Heart left ventricle (tissue), 16 donors: ENCODE results near the gene USP48. TPM values are rescaled to one million over a fixed set of nuclear protein-coding genes. Genes with fewer than 3 reads are reported as not detected.

Experiments
- ATAC-seq, 4 donors: fragments of 200-7000 bp; cut with Tn5 transposase; one replicate each; pipeline ENCODE4 v1.9.1; 2020 to 2022; ENCODE audit warnings: moderate library complexity in 4 of 4, mild to moderate bottlenecking in 3 of 4, moderate number of reproducible peaks in 1 of 4
- DNase-seq, 5 donors: peaks; one replicate each; pipeline ENCODE4 v3.0.0-alpha.2; 2020
- H3K27ac ChIP-seq, 12 donors: fragments of 200-600 bp; sonication (generic) in 4 of 12; one replicate each; pipeline versions ENCODE4 v1.5.0 to v1.8.0; 2016 to 2022; ENCODE audit warnings: mild to moderate bottlenecking in 2 of 12
- H3K27me3 ChIP-seq, 9 donors: fragments of 200-600 bp; sonication (generic) in 2 of 9; one replicate each; pipeline versions ENCODE4 v1.5.1 to v1.8.0; 2016 to 2022; ENCODE audit warnings: mild to moderate bottlenecking in 3 of 9
- H3K36me3 ChIP-seq, 9 donors: fragments of 200-600 bp; sonication (generic) in 2 of 9; one replicate each; pipeline versions ENCODE4 v1.5.0 to v1.8.0; 2018 to 2022; ENCODE audit warnings: mild to moderate bottlenecking in 2 of 9
- H3K4me1 ChIP-seq, 12 donors: fragments of 200-600 bp; sonication (generic) in 4 of 12; one replicate each; pipeline versions ENCODE4 v1.5.0 to v1.8.0; 2016 to 2022; ENCODE audit warnings: mild to moderate bottlenecking in 3 of 12
- H3K4me3 ChIP-seq, 12 donors: fragments of 200-600 bp; sonication (generic) in 4 of 12; one replicate each; pipeline versions ENCODE4 v1.5.0 to v1.8.0; 2017 to 2022; ENCODE audit warnings: mild to moderate bottlenecking in 9 of 12, moderate library complexity in 4 of 12
- H3K9me3 ChIP-seq, 12 donors: fragments of 200-600 bp; sonication (generic) in 4 of 12; one replicate each; pipeline versions ENCODE4 v1.5.0 to v1.8.0; 2016 to 2022; ENCODE audit warnings: mild to moderate bottlenecking in 1 of 12
- CTCF ChIP-seq, 12 donors: fragments of 200-600 bp; sonication (generic) in 4 of 12; IDR thresholded peaks; one replicate each; pipeline versions ENCODE4 v1.5.0 to v1.8.0; 2018 to 2022; ENCODE audit warnings: antibody characterized with exemption in 12 of 12, mild to moderate bottlenecking in 5 of 12
- POLR2A ChIP-seq, 2 donors: fragments of 450-650 bp; IDR thresholded peaks; one replicate each; pipeline ENCODE4 v1.6.1; 2017; ENCODE audit warnings: antibody characterized with exemption in 2 of 2, mild to moderate bottlenecking in 2 of 2, moderate library complexity in 2 of 2
- WGBS, 4 donors: extraction: QIAGEN DNeasy Blood & Tissue Kit in 2 of 4; methylation state at CpG; one replicate each; pipeline versions ENCODE4 v1.1.5 to v1.1.7; 2013 to 2018; 5-methylcytosine and 5-hydroxymethylcytosine counted together
- intact Hi-C, 10 donors: fragments of 100-400 bp; cut with DNase I; formaldehyde crosslinking; loops; one replicate each; pipeline versions ENCODE4 v1.11.1 to v1.14.2; 2022
- polyA plus RNA-seq, 2 donors: library from polyadenylated mRNA; stranded (reverse); fragments of 200-250 nt; gene quantifications; one replicate each; pipeline ENCODE4 v1.2.3, GENCODE V29; 2013
- total RNA-seq, 9 donors: library from RNA; depleted of rRNA in 2 of 9; stranded (reverse); fragments of >200 nt in 2 of 9; fragmentation: NEBNext Ultra II Directional in 3 of 9; extraction: Animal tissue kit (Norgen Biotek cat#: 25700) in 3 of 9; gene quantifications; one replicate each; pipeline versions ENCODE4 v1.1.0 to v1.2.4, GENCODE V29; 2016 to 2023
- donor health status: ischemic (EF 13 %, LVEDD 7.1; RV severe dilation, severe dysfunction).
- donor health status: healthy with polysubstance abuse.
- donor health status: DM: no; HTN: yes; CAD: no.
- donor health status: DM: no; HTN: no; CAD: no.
- donor health status: ischemic (EF 25% LVEDD 6.9; RV normal size, moderate dysfunction).
- donor health status: ischemic (EF 25% LVEDD 5.7; RV mildly dilated, moderate dysfunction).
- donor health status: healthy.
- donor health status: DM: yes; HTN: yes; CAD: no.
- donor health status: ischemic (EF 35%, LVEDD 5.7; RV mildly dilated, moderate dysfunction).
- donor health status: nonischemic (EF 11% LVEDD 7.7; RV severe dilation, severe dysfunction).
- donor health status: DM: yes; HTN: yes; CAD: no.
- donor health status: PGD.
- donor health status: ischemic (EF 29% LVEDD 5.4; RV normal size, mild dysfunction).
- donor health status: nonischemic (EF 23%, LVEDD 6.1; RV moderate dilation, normal function).

USP48 gene
- total and polyA plus RNA-seq, 11 donors = 17.3 to 45.5 (median 38.8) TPM

- no peak for ATAC-seq
- Histone ChIP-seq H3K27ac (no peak overlapping the region), H3K27me3 (no peaks in the 10 kb centered on the region), H3K4me1 (peaks cover 4 to 55% (median 31%) of the 10 kb centered on the region in 12 donors), H3K36me3 (peaks cover 0 to 2% (median 0%) of the 10 kb centered on the region in 9 donors), H3K9me3 (no peaks in the 10 kb centered on the region), H3K4me3 (no peak overlapping the region)
- no peak for TF ChIP-seq POLR2A (IDR thresholded peaks at IDR 0.05)
- no peak for TF ChIP-seq CTCF (IDR thresholded peaks at IDR 0.05)
- intact Hi-C loops = no loop called here
- 91 to 95% (median 93%) methylated on average over 8 of the region's 8 CpGs for WGBS, 4 donors
- DNase-seq = no peak
Observed at GRCh38 chr1:21762022-21762404, 20.9 kb downstream of the USP48 start.

GRCh38 chr1:21761052-21761451, 21.9 kb downstream of the USP48 start:
- H3K4me1 ChIP-seq = peaks cover 4 to 45% (median 27%) of the 10 kb centered on the region in 12 donors
- H3K4me3 ChIP-seq = no peak overlapping the region
- no peak overlapping the region for H3K27ac ChIP-seq
- intact Hi-C loops = no loop called here
- no peaks in the 10 kb centered on the region for H3K9me3 ChIP-seq
- peaks cover 0 to 11% (median 6%) of the 10 kb centered on the region in 9 donors for H3K36me3 ChIP-seq
- TF ChIP-seq POLR2A (IDR thresholded peaks at IDR 0.05) (no peak), CTCF (IDR thresholded peaks at IDR 0.05) (no peak)
- ATAC-seq (no peak), DNase-seq (no peak)
- no peaks in the 10 kb centered on the region for H3K27me3 ChIP-seq
- WGBS, 4 donors = 61 to 70% (median 63%) methylated on average over 3 of the region's 3 CpGs

- no peak overlapping the region for H3K27ac ChIP-seq
- H3K4me3 ChIP-seq = no peak overlapping the region
- H3K9me3 ChIP-seq = no peaks in the 10 kb centered on the region
- DNase-seq = no peak
- H3K27me3 ChIP-seq = no peaks in the 10 kb centered on the region
- 70 to 89% (median 80%) methylated on average over 2 of the region's 2 CpGs for WGBS, 4 donors
- intact Hi-C loops = no loop called here
- peaks cover 0 to 24% (median 19%) of the 10 kb centered on the region in 9 donors for H3K36me3 ChIP-seq
- H3K4me1 ChIP-seq = peaks cover 4 to 34% (median 17%) of the 10 kb centered on the region in 12 donors
- TF ChIP-seq POLR2A (IDR thresholded peaks at IDR 0.05) = no peak
- TF ChIP-seq CTCF (IDR thresholded peaks at IDR 0.05) = no peak
- ATAC-seq = no peak
Observed at GRCh38 chr1:21759818-21760217, 23.1 kb downstream of the USP48 start.

- DNase-seq = no peak
- H3K9me3 ChIP-seq = no peaks in the 10 kb centered on the region
- TF ChIP-seq CTCF (IDR thresholded peaks at IDR 0.05) (no peak), POLR2A (IDR thresholded peaks at IDR 0.05) (no peak)
- no peaks in the 10 kb centered on the region for H3K27me3 ChIP-seq
- H3K36me3 ChIP-seq = peaks cover 0 to 30% (median 25%) of the 10 kb centered on the region in 9 donors
- no peak overlapping the region for H3K27ac ChIP-seq
- WGBS, 4 donors = 63 to 70% (median 66%) methylated on average over 2 of the region's 2 CpGs
- ATAC-seq = no peak
- intact Hi-C loops = no loop called here
- no peak overlapping the region for H3K4me3 ChIP-seq
- H3K4me1 ChIP-seq = peaks cover 0 to 27% (median 11%) of the 10 kb centered on the region in 12 donors
Observed at GRCh38 chr1:21759182-21759581, 23.8 kb downstream of the USP48 start.
